ENCODE measurements around the gene DSPP.

DSPP gene

GRCh38 chr4:87651941-87652340, 43.6 kb downstream of the DSPP start:
- no peak overlapping the region for H3K4me3 ChIP-seq
- TF ChIP-seq, protein P1, sequence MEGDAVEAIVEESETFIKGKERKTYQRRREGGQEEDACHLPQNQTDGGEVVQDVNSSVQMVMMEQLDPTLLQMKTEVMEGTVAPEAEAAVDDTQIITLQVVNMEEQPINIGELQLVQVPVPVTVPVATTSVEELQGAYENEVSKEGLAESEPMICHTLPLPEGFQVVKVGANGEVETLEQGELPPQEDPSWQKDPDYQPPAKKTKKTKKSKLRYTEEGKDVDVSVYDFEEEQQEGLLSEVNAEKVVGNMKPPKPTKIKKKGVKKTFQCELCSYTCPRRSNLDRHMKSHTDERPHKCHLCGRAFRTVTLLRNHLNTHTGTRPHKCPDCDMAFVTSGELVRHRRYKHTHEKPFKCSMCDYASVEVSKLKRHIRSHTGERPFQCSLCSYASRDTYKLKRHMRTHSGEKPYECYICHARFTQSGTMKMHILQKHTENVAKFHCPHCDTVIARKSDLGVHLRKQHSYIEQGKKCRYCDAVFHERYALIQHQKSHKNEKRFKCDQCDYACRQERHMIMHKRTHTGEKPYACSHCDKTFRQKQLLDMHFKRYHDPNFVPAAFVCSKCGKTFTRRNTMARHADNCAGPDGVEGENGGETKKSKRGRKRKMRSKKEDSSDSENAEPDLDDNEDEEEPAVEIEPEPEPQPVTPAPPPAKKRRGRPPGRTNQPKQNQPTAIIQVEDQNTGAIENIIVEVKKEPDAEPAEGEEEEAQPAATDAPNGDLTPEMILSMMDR (IDR thresholded peaks at IDR 0.05): no peak
- no peak overlapping the region for H3K27ac ChIP-seq
- no peak for DNase-seq (ENCODE audit: low spot score)

DNA sequence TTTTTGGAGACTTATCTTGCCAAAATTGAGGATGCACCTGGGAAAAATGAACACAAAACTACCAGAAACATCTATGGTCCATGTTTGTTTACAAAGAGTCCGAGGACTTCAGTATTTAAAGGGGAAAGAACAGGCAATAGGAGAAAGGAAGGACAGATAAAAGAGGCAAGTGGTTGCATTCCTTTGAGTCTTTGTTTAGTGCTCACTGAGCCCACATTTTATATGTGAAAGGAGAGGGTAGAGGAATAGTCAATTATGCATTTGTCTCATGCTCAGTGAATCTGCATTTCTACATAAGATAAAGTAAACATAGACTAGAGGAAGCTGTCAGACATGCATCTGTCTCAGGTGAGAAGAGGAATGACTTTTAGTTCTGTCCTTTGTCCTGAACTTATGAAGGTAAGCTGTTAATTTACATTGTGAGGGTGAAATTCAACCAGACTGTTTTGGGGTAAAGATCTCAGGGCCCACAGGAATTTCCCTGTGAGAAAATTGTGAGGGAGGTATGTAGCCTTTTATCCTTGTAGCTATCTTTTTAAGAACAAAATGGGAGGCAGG, 46.2 kb downstream of the DSPP start:
- Histone ChIP-seq H3K27ac (no peak overlapping the region), H3K4me3 (no peak overlapping the region)
- no peak for DNase-seq (ENCODE audit: low spot score)
- TF ChIP-seq, protein P1 (IDR thresholded peaks at IDR 0.05): no peak

- no peak for DNase-seq (ENCODE audit: low spot score)
- H3K27ac ChIP-seq: no peak overlapping the region
- TF ChIP-seq, protein P1 (IDR thresholded peaks at IDR 0.05): no peak
- no peak overlapping the region for H3K4me3 ChIP-seq
These were observed 49.2 kb downstream of the DSPP start for GRCh38 chr4:87657525-87657924.

DNA sequence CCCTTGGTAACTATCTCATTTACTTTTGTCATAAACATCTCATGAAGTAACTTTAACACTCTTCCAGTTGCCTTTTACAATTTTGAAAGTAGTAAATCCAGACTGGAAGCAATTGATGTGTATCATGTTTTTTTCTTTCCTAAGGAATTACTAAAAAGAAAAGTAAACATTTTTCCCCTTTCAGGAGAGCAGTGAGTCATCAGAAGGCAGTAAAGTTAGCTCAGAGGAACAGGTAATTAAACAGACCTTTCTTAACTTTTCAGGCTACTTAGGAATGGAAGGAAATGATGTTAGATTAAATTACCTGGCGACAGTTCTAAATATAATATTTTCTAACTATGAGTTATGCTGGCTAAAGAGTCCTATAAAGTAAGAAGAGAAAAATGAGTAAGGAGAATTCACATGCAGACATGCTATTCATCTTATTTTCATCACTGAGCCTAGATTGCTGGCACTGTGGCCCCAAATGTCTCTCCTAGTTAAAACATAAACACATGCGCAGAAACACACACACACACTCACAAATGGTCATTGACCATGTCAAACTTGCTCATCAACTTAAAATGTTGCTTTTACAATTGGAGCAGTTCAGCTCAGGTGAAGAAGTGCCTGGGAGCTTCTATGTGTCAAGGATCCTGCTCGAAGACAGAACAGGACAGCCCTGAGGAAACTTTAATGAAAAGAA, 51.1 kb downstream of the DSPP start:
- Histone ChIP-seq H3K4me3 (no peak overlapping the region), H3K27ac (no peak overlapping the region)
- DNase-seq (ENCODE audit: low spot score): no peak

GRCh38 chr4:87662871-87663270, 54.5 kb downstream of the DSPP start:
- Histone ChIP-seq H3K4me3 (no peak overlapping the region), H3K27ac (no peak overlapping the region)
- DNase-seq (ENCODE audit: low spot score): no peak
- TF ChIP-seq, protein P1 (IDR thresholded peaks at IDR 0.05): no peak

More for the DNA sequence above, 51.1 kb downstream of the DSPP start:
- TF ChIP-seq, protein P1 (IDR thresholded peaks at IDR 0.05): no peak

All from coronary artery (tissue), 2 donors.